ENCODE measurements around the gene SETBP1.

The SETBP1 gene

DNA sequence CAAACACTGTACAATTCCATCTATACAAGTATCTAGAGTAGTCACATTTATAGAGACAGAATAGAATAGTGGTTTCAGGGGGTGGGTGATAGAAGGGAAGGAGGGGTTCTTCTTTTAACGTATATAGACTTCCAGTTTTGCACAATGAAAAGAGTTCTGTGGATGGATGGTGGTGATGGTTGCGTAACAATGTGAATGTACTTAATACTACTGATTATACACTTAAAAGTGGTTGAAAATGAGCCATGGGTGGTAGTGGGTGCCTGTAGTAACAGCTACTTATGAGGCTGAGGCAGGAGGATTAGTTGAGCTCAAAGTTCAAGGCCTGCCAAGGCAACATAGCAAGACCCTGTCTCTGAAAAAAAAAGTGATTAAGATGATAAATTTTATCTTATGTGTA is 85.8 kb downstream of the SETBP1 start:
- DNase-seq, result no peak

DNA sequence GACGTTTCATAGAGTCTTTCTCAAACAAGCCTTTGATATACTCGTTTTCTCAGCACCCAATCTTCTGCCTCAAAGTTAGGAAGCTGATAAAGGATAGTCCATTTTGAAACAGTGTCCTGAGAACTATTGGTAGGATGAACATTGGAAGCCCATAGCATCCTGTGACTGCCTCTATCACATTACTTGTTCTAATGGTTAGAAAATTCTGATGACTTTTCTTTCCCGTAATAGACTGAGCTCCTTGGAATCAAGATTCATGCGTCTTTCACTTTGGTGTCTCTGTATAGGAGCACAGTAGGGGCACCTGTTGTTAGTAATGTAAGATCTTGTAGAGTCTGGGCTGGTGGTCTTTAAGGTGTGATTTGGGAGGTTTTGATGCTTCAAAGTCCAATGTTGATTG is 87.1 kb downstream of the SETBP1 start:
- DNase-seq, result no peak

DNA sequence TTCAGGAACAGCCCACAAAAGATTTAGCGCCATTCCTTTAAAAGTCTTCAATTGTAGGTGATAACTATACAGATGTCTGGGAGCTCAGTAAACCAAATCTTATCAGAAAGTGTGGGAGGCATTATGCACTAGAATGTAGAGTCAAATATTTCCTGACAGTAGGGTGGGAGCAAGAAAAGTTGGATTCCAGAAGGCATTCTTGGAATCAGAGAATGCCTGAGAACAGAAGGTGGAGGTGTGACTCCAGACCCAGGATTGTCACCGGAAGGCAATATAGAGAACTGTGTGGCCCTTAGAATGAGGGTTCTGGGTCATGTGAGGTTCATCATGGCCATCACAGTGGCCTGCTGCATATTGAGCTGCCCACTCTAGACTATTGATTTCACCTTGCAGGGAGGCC is 90.0 kb downstream of the SETBP1 start:
- DNase-seq, result no peak

GRCh38 chr18:44771572-44771955 is 90.9 kb downstream of the SETBP1 start:
- DNase-seq, result no peak

DNA sequence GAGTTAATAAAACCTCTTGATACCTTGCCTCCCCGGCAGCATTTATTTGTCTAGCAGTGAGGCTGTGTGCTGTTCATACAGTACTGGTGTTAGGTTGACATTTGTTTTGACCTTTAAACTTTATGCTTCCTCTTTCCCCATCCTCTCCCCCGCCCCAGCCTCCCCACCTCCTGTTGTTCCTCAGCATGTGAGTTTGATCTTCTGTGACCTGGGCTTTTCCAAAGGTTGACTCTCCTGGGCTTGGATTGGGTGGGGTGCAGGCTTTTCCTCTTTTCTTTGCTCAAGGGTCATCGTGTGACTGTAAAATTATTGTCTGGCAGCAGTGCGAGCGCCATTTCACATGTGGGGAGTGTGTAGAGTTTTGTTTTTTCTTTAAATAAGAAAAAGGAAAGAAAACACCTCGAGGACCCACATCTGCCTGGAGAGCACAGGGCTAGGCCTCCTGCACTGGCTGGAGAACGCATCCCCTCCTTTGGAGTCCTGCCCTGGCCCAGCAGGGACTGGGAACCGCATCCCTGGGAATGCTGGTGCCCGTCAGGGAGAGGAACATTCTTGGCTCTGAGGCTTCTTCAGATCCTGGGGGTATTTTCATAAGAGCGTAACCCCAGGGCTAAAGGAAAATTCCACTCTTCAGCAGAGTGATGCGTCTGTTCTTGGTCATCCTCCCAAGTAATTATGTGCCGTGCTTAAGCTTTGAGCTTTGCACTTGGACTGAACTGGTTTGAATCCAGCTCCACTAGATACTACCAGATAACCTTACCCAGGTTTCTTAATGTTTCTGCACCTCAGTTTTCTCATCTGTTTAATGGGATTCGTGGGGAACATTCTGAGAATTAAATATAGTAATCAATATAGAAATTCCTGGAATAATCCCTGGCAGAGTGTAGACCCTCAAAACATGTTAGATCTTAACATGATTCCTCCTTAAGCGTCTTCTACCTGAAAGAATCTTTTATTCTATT is 91.5 kb downstream of the SETBP1 start:
- DNase-seq, result no peak

- DNase-seq, result no peak
Observed at GRCh38 chr18:44773640-44774155, 93.0 kb downstream of the SETBP1 start.

DNA sequence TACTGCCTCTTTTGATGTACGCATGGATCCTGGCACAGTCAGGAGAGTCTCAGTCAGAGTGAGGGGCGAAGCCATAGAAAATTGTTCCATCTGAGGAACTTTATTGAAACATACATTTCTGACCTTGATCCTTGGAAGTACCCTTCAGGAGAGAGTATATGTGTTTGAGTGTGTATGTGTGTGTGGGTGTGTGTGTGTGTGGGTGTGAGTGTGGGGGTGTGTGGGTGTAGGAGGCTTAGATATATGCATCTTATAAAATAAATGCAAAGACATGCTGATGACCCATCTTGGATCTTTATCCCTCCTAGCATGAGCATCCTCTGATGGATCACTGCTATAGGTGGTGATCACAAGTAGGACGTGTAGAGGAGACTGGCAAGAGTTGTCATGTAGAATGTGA is 93.5 kb downstream of the SETBP1 start:
- no peak for DNase-seq

DNA sequence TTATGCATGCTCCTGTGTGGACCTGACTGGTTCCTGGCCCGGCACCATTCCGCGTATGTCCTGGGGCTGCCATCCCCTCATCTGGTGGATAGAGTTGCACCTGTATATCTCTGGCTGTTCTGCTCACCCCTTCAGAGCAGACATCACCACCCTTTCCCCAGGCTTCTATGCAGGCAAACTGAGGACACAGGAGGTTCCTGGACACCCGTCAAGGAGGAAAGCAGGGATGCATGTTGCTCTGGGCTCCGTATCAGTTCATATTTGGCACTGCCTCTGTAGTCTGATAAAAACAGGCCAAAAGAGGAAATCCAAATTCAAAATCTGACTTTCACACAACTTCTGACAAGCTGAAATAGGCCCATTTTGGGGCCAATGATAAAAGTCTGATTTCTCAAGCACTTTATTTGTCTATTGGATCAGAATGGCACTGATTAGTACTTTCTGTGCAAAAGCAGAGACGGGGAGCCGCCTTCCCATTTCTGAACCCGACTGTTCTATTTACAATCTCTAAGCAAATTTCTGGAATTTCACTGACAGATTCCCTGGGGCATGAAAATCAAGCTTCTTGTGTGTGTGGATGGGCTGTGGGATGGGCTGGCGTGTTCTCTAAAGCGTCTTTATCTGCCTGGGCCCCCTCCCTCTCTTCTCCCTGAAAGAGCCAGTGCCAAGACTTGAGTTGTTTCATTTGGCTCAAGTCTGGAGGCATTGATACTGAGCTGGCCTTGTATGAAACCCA is 96.9 kb downstream of the SETBP1 start:
- no peak for DNase-seq

DNA sequence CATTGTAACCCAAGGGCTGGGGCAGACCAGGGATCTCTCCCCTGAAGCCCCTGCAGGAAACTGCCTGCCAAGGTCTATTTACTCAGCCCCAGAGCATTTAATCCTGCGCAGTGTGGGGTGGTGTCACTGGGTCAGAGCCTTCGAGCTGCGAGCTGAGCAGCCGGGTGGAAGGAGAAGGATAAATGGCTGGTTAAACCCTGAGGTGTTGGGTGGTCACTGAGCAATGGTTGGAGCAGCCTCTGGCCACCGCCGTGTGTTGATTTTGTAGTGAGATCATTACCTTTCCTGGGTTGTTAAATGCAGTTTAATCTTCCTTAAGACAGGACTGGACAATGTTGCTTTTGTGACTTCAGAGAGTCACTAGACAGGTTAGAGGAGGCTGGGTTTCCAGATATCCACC is 98.1 kb downstream of the SETBP1 start:
- no peak for DNase-seq

- no peak for DNase-seq
Observed at GRCh38 chr18:44779753-44780292, 99.1 kb downstream of the SETBP1 start.

DNA sequence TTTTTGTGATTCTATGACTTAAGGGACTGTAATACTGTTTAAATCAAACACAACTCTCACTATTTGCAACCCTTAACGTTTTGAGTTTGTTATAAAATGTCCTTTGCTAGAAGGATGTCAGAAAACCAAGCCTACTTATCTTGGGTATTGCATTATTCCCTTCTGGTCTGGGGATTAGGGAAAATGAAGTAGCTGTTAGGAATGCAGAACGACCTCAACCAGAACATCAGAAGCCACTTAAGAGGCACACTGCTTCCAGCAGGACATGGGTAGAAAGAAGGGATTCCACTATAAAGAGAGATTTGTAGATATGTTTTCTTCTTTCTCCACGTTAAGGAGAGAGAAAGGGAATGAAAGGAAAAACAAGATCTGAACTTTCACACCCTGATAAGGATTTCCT is 101.2 kb downstream of the SETBP1 start:
- no peak for DNase-seq

- no peak for DNase-seq
Observed at GRCh38 chr18:44782617-44783016, 101.9 kb downstream of the SETBP1 start.

DNA sequence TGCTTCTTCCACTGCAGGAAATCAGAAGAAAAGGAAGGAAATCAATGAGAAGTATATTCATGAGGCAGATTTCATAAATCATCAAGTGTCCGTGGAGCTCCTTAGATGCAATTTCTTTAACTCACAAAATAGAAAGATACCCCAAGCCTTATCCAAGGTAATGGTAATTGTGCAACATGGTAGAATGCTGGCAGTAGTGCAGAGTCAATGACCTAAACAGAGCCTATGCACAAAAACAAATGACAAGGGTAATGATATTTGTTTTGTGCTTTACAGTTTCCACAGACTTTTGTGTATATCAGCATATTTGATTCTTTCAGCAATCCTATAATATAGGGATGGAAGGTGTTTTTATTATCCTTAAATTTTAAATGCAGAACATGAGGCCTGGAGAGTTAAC is 102.7 kb downstream of the SETBP1 start:
- DNase-seq, result no peak

- DNase-seq, result no peak
Observed at GRCh38 chr18:44786257-44786656, 105.6 kb downstream of the SETBP1 start.

DNA sequence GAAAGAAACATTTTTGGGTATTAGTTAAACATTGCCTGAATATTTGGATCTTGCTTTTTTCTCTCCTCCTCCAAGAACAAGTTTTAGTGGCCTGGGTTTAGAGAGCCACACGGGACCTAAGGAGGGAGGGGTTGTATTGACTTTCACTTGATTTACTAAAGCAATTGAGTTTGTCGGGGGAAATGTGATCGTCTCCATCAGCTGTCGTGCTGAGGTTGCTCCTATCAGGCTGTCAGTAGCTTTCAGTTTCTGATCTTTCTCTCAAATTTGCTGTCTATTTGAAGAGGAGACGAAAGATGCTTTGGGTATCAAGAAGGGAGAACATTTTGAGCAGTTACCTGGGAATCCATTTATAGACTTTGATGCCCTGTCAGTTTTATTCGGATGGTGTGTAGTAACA is 106.0 kb downstream of the SETBP1 start:
- DNase-seq, result no peak

- DNase-seq, result no peak
Observed at GRCh38 chr18:44788334-44788733, 107.6 kb downstream of the SETBP1 start.

DNA sequence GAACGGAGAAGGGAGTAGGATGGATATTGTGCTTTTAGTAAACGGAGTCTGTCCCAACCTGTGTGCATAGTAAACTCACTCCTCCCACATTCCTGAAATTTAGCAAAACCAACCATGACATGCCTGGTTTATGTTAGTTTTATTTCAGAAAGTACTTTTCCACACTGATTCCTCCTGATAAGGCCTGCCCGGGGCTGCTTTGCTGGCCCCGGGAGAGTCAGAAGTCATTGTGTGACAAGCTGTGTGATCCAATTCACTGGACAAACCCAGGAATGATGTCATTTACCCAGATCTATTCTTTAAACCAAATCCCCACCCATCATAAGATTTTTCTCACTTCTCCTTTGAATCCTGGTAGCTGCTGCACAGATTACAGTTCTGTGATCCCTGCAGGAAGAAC is 109.0 kb downstream of the SETBP1 start:
- DNase-seq, result no peak

- DNase-seq, result no peak
Observed at GRCh38 chr18:44790860-44791259, 110.2 kb downstream of the SETBP1 start.

DNA sequence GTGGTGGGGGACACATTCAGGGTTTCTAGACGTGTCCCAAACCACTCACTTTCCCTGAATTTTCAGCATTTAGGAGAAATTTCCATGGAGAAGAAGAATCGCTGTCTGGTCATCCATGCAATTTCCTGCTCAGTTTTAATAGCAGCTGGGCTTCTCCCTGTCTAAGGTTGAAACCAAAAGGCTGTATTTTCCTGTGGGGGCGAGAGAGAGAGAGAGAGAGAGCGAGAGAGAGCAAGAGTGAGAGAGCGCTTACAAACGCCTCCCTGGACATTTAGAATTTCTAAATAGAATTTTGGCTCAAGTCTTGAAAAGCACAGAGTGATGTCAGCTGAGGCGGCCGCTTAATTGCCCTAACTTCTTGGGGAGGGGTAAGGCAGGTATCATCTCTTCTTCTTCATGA is 110.8 kb downstream of the SETBP1 start:
- DNase-seq, result no peak

GRCh38 chr18:44792456-44793061 is 111.9 kb downstream of the SETBP1 start:
- no peak for DNase-seq

DNA sequence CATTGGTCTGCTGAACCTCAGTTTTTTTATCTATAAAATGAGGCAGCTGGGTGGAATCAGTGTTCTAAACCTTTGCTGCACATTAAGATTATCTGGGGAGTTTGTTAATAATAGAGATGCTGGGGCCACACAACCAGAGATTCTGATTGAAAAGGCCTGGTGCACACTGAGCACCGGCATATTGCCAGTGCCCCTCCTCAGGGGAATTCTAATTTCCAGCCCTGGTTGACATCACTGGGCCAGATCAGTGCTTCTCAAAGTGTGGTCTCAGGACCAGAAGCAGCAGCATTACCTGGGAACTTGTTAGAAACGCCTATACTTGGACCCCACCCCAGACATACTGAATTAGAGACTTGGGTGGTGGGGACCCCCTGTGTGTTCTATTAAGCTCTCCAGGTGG is 112.5 kb downstream of the SETBP1 start:
- DNase-seq, result no peak

GRCh38 chr18:44793685-44794084 is 113.0 kb downstream of the SETBP1 start:
- DNase-seq, result no peak

DNA sequence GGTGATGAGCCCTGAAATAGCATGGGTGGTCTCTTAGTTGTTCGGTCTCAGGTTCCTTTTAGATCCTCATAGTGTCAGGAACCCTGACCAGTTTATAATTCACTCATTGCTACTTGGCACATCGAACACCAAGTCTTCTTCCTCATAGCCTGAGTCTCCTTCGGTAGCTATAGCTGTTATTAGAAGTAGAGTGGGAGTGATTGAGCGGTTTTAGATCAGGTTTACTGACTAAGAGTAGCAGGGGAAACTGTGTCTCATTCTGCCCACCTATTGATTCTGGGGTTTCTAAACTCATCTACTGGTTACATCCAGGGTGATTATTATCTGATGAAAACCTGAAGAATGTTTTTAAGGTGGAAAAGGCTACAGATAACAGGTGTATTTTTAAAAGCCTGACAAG is 114.6 kb downstream of the SETBP1 start:
- no peak for DNase-seq

Measured in stimulated activated CD4-positive, alpha-beta T cell treated with anti-CD3 and anti-CD28 coated beads, Interleukin-1b, Interleukin-23, amount 100 ng/mL, for 48 hours (primary cell).